Ishikawa (cell line): Measurements from ENCODE around the gene SLC15A4.

Source experiments
- FOXM1 ChIP-seq: IDR thresholded peaks from 2 replicates; pipeline ENCODE4 v1.6.1; 2012; ENCODE audit warnings: low read depth, borderline replicate concordance
- MAX ChIP-seq: IDR thresholded peaks from 2 replicates; pipeline ENCODE4 v1.6.1; 2012
- RAD21 ChIP-seq: IDR thresholded peaks from 2 replicates; pipeline ENCODE4 v1.6.1; 2012; ENCODE audit warnings: low read depth
- REST ChIP-seq: IDR thresholded peaks from 2 replicates; pipeline ENCODE4 v1.6.1; 2012; ENCODE audit warnings: low read depth, mild to moderate bottlenecking
- TAF1 ChIP-seq: IDR thresholded peaks from 2 replicates; pipeline ENCODE4 v1.6.1; 2012; ENCODE audit warnings: low read depth, mild to moderate bottlenecking
- TCF12 ChIP-seq: IDR thresholded peaks from 2 replicates; pipeline ENCODE4 v1.6.1; 2012; ENCODE audit warnings: low read depth
- TEAD4 ChIP-seq: IDR thresholded peaks from 2 replicates; pipeline ENCODE4 v1.6.1; 2012

- TF ChIP-seq MAX = no peak
- TF ChIP-seq RAD21 = no peak
- no peak for TF ChIP-seq FOXM1
- TF ChIP-seq REST = no peak
- TF ChIP-seq TAF1 = no peak
- TF ChIP-seq TEAD4 = no peak
- TF ChIP-seq TCF12 = no peak
Observed at GRCh38 chr12:128856791-128857078, 33.0 kb upstream of the SLC15A4 start.
